Sigmoid colon (tissue), 4 donors: ENCODE measurements around the gene PRR27.

Experiments
- CTCF ChIP-seq, 4 experiments: fragments of 450-650 bp in 3 of 4; fragments of 200-600 bp in 1 of 4; IDR thresholded peaks; one replicate each; pipeline ENCODE4 v1.5.1; 2016 to 2019; ENCODE audit warnings: antibody characterized with exemption in 4 of 4, mild to moderate bottlenecking in 3 of 4, moderate library complexity in 2 of 4
- EP300 ChIP-seq, 4 donors: sonication (generic); formaldehyde crosslinking; IDR thresholded peaks; one replicate each; pipeline ENCODE4 v1.6.1; 2017; ENCODE audit warnings: antibody characterized with exemption in 4 of 4
- POLR2A ChIP-seq, 2 donors: fragments of 450-650 bp; IDR thresholded peaks; one replicate each; pipeline ENCODE4 v1.6.1; 2016; ENCODE audit warnings: antibody characterized with exemption in 2 of 2, mild to moderate bottlenecking in 2 of 2, moderate library complexity in 2 of 2

GRCh38 chr4:70196857-70197256 is 42.8 kb downstream of the PRR27 start:
- TF ChIP-seq EP300 (IDR thresholded peaks at IDR 0.05): no peak
- TF ChIP-seq POLR2A (IDR thresholded peaks at IDR 0.05): no peak
- no peak for TF ChIP-seq CTCF (IDR thresholded peaks at IDR 0.05)
